Peyer's patch (tissue), 4 donors: ENCODE results near the gene CCDC38.

Experiments used
- POLR2A ChIP-seq, 2 donors: fragments of 450-650 bp; IDR thresholded peaks; one replicate each; pipeline ENCODE4 v1.5.1; 2017; ENCODE audit warnings: antibody characterized with exemption in 2 of 2, mild to moderate bottlenecking in 2 of 2, moderate library complexity in 2 of 2
- TF ChIP-seq, protein P1 (sequence below), 6 experiments: fragments of 450-650 bp in 4 of 6; fragments of 200-600 bp in 2 of 6; sonication (generic) in 1 of 6; IDR thresholded peaks; one replicate each; pipeline ENCODE4 v1.5.1; 2017 to 2019; ENCODE audit warnings: antibody characterized with exemption in 6 of 6, mild to moderate bottlenecking in 3 of 6, moderate library complexity in 1 of 6

DNA sequence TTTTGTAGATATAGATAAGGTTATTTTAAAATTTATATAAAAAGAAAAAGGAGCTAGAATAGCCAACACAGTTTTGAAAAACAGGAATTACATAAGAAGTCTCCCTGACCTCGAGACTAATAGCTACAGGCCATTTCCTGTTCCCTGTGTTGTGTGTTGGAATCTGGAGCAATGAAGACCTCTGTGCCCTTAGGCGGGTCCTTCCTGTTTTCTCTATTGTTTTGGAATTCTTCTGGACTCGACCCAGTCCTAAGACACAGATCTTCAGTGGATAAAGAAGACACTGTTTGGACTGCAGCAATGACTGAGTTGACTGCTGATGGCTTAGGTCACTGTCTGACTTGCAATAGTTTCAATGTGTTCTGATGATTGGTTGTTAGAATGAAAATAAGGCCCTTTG lies 57.4 kb downstream of the CCDC38 start:
- TF ChIP-seq, protein P1, sequence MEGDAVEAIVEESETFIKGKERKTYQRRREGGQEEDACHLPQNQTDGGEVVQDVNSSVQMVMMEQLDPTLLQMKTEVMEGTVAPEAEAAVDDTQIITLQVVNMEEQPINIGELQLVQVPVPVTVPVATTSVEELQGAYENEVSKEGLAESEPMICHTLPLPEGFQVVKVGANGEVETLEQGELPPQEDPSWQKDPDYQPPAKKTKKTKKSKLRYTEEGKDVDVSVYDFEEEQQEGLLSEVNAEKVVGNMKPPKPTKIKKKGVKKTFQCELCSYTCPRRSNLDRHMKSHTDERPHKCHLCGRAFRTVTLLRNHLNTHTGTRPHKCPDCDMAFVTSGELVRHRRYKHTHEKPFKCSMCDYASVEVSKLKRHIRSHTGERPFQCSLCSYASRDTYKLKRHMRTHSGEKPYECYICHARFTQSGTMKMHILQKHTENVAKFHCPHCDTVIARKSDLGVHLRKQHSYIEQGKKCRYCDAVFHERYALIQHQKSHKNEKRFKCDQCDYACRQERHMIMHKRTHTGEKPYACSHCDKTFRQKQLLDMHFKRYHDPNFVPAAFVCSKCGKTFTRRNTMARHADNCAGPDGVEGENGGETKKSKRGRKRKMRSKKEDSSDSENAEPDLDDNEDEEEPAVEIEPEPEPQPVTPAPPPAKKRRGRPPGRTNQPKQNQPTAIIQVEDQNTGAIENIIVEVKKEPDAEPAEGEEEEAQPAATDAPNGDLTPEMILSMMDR (IDR thresholded peaks at IDR 0.05), result no peak
- no peak for TF ChIP-seq POLR2A (IDR thresholded peaks at IDR 0.05)
